H1 (cell line): Measurements from ENCODE around the gene ASIC2. TPM values are rescaled to one million over a fixed set of nuclear protein-coding genes. Genes with fewer than 3 reads are reported as not detected.
A peak's percentile ranks its signal among the peaks of the same experiment; 100 is the strongest.

Experiments used
- CTCF ChIA-PET: fragments of 300-600 bp; sonication (Branson Sonifier 250); formaldehyde crosslinking; loops from one replicate; lab custom pipeline; 2021; ENCODE audit not compliant: partially characterized antibody; lab: Charles Lee
- POLR2A ChIA-PET: fragments of 300-600 bp; sonication (Branson Sonifier 250); formaldehyde crosslinking; loops from one replicate; lab custom pipeline; 2021; ENCODE audit warnings: inconsistent platforms; ENCODE audit not compliant: partially characterized antibody; lab: Charles Lee
- DNase-seq, 2 experiments: peaks; one replicate each; pipeline versions ENCODE4 v3.0.0 to v3.0.0-alpha.2; 2010 to 2022; ENCODE audit warnings: low spot score in 2 of 2, low read depth in 1 of 2, mixed read lengths in 1 of 2
- FAIRE-seq: peaks from 2 replicates; lab custom pipeline; 2011; peaks lifted over from hg19 to GRCh38; lab: Jason Lieb, UNC
- H2AFZ ChIP-seq: 2 replicates; pipeline ENCODE4 v1.8.1; 2012; ENCODE audit warnings: low read length, inconsistent platforms
- H2AK5ac ChIP-seq: 2 replicates; pipeline ENCODE4 v1.6.1; 2013; ENCODE audit warnings: low read depth, low read length
- H2BK120ac ChIP-seq: replicated peaks from 2 replicates; pipeline ENCODE3; 2013; ENCODE audit warnings: low read depth, low read length, inconsistent platforms
- H2BK12ac ChIP-seq: 2 replicates; pipeline ENCODE4 v1.6.1; 2013; ENCODE audit warnings: low read depth, low read length
- H2BK15ac ChIP-seq: 2 replicates; pipeline ENCODE4 v1.6.1; 2013; ENCODE audit warnings: low read length
- H2BK20ac ChIP-seq: 2 replicates; pipeline ENCODE4 v1.6.1; 2013; ENCODE audit warnings: low read length
- H2BK5ac ChIP-seq: 2 replicates; pipeline ENCODE4 v1.6.1; 2013; ENCODE audit warnings: low read depth, low read length
- H3K14ac ChIP-seq: 2 replicates; pipeline ENCODE4 v1.6.1; 2013; ENCODE audit warnings: inconsistent platforms; ENCODE audit not compliant: insufficient read length
- H3K18ac ChIP-seq: 2 replicates; pipeline ENCODE4 v1.6.1; 2013; ENCODE audit warnings: low read length; ENCODE audit errors: extremely low read depth
- H3K23ac ChIP-seq: 2 replicates; pipeline ENCODE4 v1.6.1; 2013; ENCODE audit warnings: inconsistent platforms; ENCODE audit not compliant: insufficient read length
- H3K23me2 ChIP-seq: 2 replicates; pipeline ENCODE4 v1.6.1; 2013; ENCODE audit warnings: low read depth, low read length
- H3K27ac ChIP-seq: 2 replicates; pipeline ENCODE4 v1.6.1; 2011; ENCODE audit warnings: low read depth, low read length, inconsistent platforms
- H3K27me3 ChIP-seq, 4 experiments: replicated peaks in 1 of 4; 1 replicate in 1 of 4; 2 replicates in 3 of 4; pipeline versions ENCODE4 v1.6.1 to v1.8.1; 2011 to 2013; ENCODE audit warnings: low read length in 3 of 4, mild to moderate bottlenecking in 3 of 4, inconsistent platforms in 2 of 4, mixed read lengths in 2 of 4, moderate library complexity in 1 of 4; ENCODE audit not compliant: control insufficient read depth in 3 of 4, insufficient read depth in 3 of 4; ENCODE audit errors: extremely low read depth in 1 of 4
- H3K36me3 ChIP-seq, 4 experiments: 2 replicates each; pipeline versions ENCODE4 v1.6.1 to v1.8.1; 2011 to 2013; ENCODE audit warnings: mild to moderate bottlenecking in 4 of 4, low read length in 3 of 4, moderate library complexity in 2 of 4, control low read depth in 1 of 4, inconsistent platforms in 1 of 4; ENCODE audit not compliant: insufficient read depth in 4 of 4, control insufficient read depth in 2 of 4
- H3K4ac ChIP-seq: replicated peaks from 2 replicates; pipeline ENCODE3; 2013; ENCODE audit warnings: low read length, low read depth, mixed read lengths, inconsistent platforms; ENCODE audit not compliant: insufficient read length
- H3K4me1 ChIP-seq, 4 experiments: replicated peaks in 1 of 4; 1 replicate in 1 of 4; 2 replicates in 3 of 4; pipeline versions ENCODE4 v1.6.1 to v1.8.1; 2011 to 2013; ENCODE audit warnings: low read length in 3 of 4, inconsistent platforms in 2 of 4, mixed read lengths in 1 of 4; ENCODE audit not compliant: insufficient read depth in 4 of 4, control insufficient read depth in 3 of 4
- H3K4me2 ChIP-seq, 2 experiments: 2 replicates each; pipeline versions ENCODE4 v1.6.1 to v1.8.1; 2011 to 2013; ENCODE audit warnings: low read depth in 2 of 2, low read length in 2 of 2, control low read depth in 1 of 2, inconsistent platforms in 1 of 2, mild to moderate bottlenecking in 1 of 2; ENCODE audit not compliant: insufficient read depth in 1 of 2
- H3K4me3 ChIP-seq, 4 experiments: fragments of 200-600, 300-600 bp in 1 of 4; sonication (generic), shearing (Covaris generic), sonication (Bioruptor Twin) in 1 of 4; 2 replicates each; pipeline versions ENCODE4 v1.5.1 to v1.8.1; 2011 to 2016; ENCODE audit warnings: low read length in 4 of 4, low read depth in 3 of 4, control low read depth in 2 of 4, inconsistent platforms in 2 of 4, mild to moderate bottlenecking in 2 of 4, mixed read lengths in 1 of 4, moderate library complexity in 1 of 4; ENCODE audit not compliant: insufficient read depth in 2 of 4; ENCODE audit errors: extremely low read depth in 1 of 4
- H3K56ac ChIP-seq: replicated peaks from 2 replicates; pipeline ENCODE3; 2013; ENCODE audit warnings: low read depth, mild to moderate bottlenecking, mixed read lengths, low read length, inconsistent platforms; ENCODE audit not compliant: insufficient read length
- H3K79me1 ChIP-seq: 2 replicates; pipeline ENCODE4 v1.6.1; 2013; ENCODE audit warnings: low read depth, low read length, control low read depth
- H3K79me2 ChIP-seq, 2 experiments: 2 replicates each; pipeline versions ENCODE4 v1.6.1 to v1.8.1; 2012 to 2013; ENCODE audit warnings: low read length in 2 of 2, mild to moderate bottlenecking in 2 of 2, inconsistent platforms in 1 of 2; ENCODE audit not compliant: insufficient read depth in 2 of 2, control insufficient read depth in 1 of 2
- H3K9ac ChIP-seq, 4 experiments: replicated peaks in 1 of 4; 1 replicate in 1 of 4; 2 replicates in 3 of 4; pipeline versions ENCODE4 v1.6.1 to v1.8.1; 2011 to 2013; ENCODE audit warnings: low read depth in 3 of 4, low read length in 3 of 4, control low read depth in 2 of 4, mild to moderate bottlenecking in 2 of 4, moderate library complexity in 2 of 4, inconsistent platforms in 1 of 4; ENCODE audit errors: extremely low read depth in 1 of 4
- H3K9me3 ChIP-seq, 2 experiments: 2 replicates each; pipeline versions ENCODE4 v1.6.1 to v1.8.1; 2012 to 2013; ENCODE audit warnings: mild to moderate bottlenecking in 2 of 2, moderate library complexity in 2 of 2, control low read depth in 1 of 2, inconsistent platforms in 1 of 2, low read depth in 1 of 2, low read length in 1 of 2, mixed read lengths in 1 of 2; ENCODE audit not compliant: insufficient read depth in 2 of 2
- H4K20me1 ChIP-seq, 2 experiments: replicated peaks in 1 of 2; 2 replicates each; pipeline versions ENCODE3 to v1.8.1; 2011 to 2013; ENCODE audit warnings: inconsistent platforms in 2 of 2, low read length in 2 of 2, mild to moderate bottlenecking in 1 of 2; ENCODE audit not compliant: insufficient read depth in 2 of 2, control insufficient read depth in 1 of 2
- H4K5ac ChIP-seq: 2 replicates; pipeline ENCODE4 v1.6.1; 2013; ENCODE audit warnings: low read length, low read depth, mixed read lengths, inconsistent platforms; ENCODE audit not compliant: insufficient read length
- H4K8ac ChIP-seq: 2 replicates; pipeline ENCODE4 v1.8.0; 2013; ENCODE audit warnings: mild to moderate bottlenecking, moderate library complexity, low read length, inconsistent platforms; ENCODE audit not compliant: insufficient read depth; ENCODE audit errors: extremely low read depth
- H4K91ac ChIP-seq: replicated peaks from 2 replicates; pipeline ENCODE3; 2013; ENCODE audit warnings: low read length, mixed read lengths, inconsistent platforms; ENCODE audit not compliant: insufficient read length
- CBX5 ChIP-seq: fragments of 300-800, 300-1000 bp; sonication (generic); IDR thresholded peaks from 2 replicates; pipeline ENCODE4 v1.7.1; 2016; ENCODE audit warnings: antibody characterized with exemption, low read length, low read depth
- E2F6 ChIP-seq: IDR thresholded peaks from 2 replicates; pipeline ENCODE4 v1.6.1; 2012; ENCODE audit warnings: inconsistent platforms
- GTF2F1 ChIP-seq: IDR thresholded peaks from 2 replicates; pipeline ENCODE4 v1.6.1; 2012; ENCODE audit warnings: low read depth, low read length, improper control_type of control experiment, borderline replicate concordance
- HDAC6 ChIP-seq: IDR thresholded peaks from one replicate; pipeline ENCODE4 v1.7.1; 2012; ENCODE audit warnings: low read depth, mild to moderate bottlenecking, inconsistent platforms, low read length, moderate library complexity
- JUN ChIP-seq: IDR thresholded peaks from 2 replicates; pipeline ENCODE4 v1.6.1; 2011; ENCODE audit warnings: low read depth, mild to moderate bottlenecking, improper control_type of control experiment, low read length
- KDM1A ChIP-seq: fragments of 200-600, 300-600 bp; sonication (generic); IDR thresholded peaks from 2 replicates; pipeline ENCODE4 v1.7.1; 2016; ENCODE audit warnings: mild to moderate bottlenecking, low read length, borderline replicate concordance
- KDM4A ChIP-seq: IDR thresholded peaks from one replicate; pipeline ENCODE4 v1.7.1; 2012; ENCODE audit warnings: low read depth, mild to moderate bottlenecking, moderate library complexity, low read length, inconsistent platforms; ENCODE audit not compliant: severe bottlenecking
- MAFK ChIP-seq: IDR thresholded peaks from 2 replicates; pipeline ENCODE4 v1.6.1; 2012; ENCODE audit warnings: low read depth, mild to moderate bottlenecking, improper control_type of control experiment, low read length
- POLR2A ChIP-seq, 2 experiments: IDR thresholded peaks; 1 replicate in 1 of 2; 2 replicates in 1 of 2; pipeline ENCODE4 v1.6.1; 2011; ENCODE audit warnings: low read depth in 2 of 2, low read length in 2 of 2, mild to moderate bottlenecking in 2 of 2; ENCODE audit errors: control extremely low read depth in 1 of 2
- RXRA ChIP-seq: IDR thresholded peaks from 2 replicates; pipeline ENCODE4 v1.6.1; 2011; ENCODE audit warnings: low read depth, mild to moderate bottlenecking, low read length, moderate library complexity; ENCODE audit not compliant: insufficient read depth
- SP1 ChIP-seq: IDR thresholded peaks from 2 replicates; pipeline ENCODE4 v1.6.1; 2011; ENCODE audit warnings: low read depth, low read length
- TAF7 ChIP-seq: optimal IDR thresholded peaks from 2 replicates; pipeline ENCODE3; 2011; ENCODE audit warnings: low read depth, mild to moderate bottlenecking, inconsistent platforms, low read length, moderate library complexity, borderline replicate concordance
- ZNF274 ChIP-seq: IDR thresholded peaks from 2 replicates; pipeline ENCODE4 v1.7.0; 2012; ENCODE audit warnings: low read length, borderline replicate concordance; ENCODE audit errors: extremely low read depth
- WGBS, 2 experiments: shearing (Covaris generic) in 1 of 2; methylation state at CpG; one replicate each; pipeline versions ENCODE4 v1.1.6 to v1.1.7; 2013 to 2015; ENCODE audit warnings: low lambda C conversion rate in 2 of 2, mixed read lengths in 2 of 2, inconsistent platforms in 1 of 2, low coverage in 1 of 2, missing lambda C conversion rate in 1 of 2; ENCODE audit not compliant: insufficient replicate concordance in 2 of 2, insufficient coverage in 1 of 2, insufficient read length in 1 of 2; ENCODE audit errors: extremely low coverage in 1 of 2, missing lambda C conversion rate in 1 of 2; 5-methylcytosine and 5-hydroxymethylcytosine counted together
- polyA plus RNA-seq, 7 experiments: library from polyadenylated mRNA; depleted of rRNA in 3 of 7; stranded (reverse) in 5 of 7; unstranded in 2 of 7; fragments of >200 nt in 5 of 7; fragments of 200-250 nt in 2 of 7; gene quantifications; 1 replicate in 5 of 7; 2 replicates in 1 of 7; 4 replicates in 1 of 7; pipeline versions ENCODE4 v1.2.1 to v1.2.3, GENCODE V29; 2011 to 2013; ENCODE audit warnings: missing spikeins in 2 of 7, mixed read lengths in 2 of 7
- total RNA-seq: library from RNA; stranded (reverse); fragmentation: NEBNext Ultra II Directional; extraction: Animal tissue kit (Norgen Biotek cat#: 25700); gene quantifications from 2 replicates; pipeline ENCODE4 v1.2.1, GENCODE V29; 2021

ASIC2 gene
- total and polyA plus RNA-seq, 2 of the 8 experiments (the other 6 are each of a cell fraction or from before 2014, with no cell fraction given) = 0.86 to 1.2 TPM

GRCh38 chr17:33015716-33016346 is 277.3 kb downstream of the ASIC2 start:
- Histone ChIP-seq H3K18ac (no peak overlapping the region), H3K4me2 (no peak overlapping the region), H3K9ac (peak overlapping the region in 1 of 4 experiments; percentile 13; a peak in 2 of 7 replicates), H4K20me1 (no peaks in the 10 kb centered on the region), H2BK120ac (no peak overlapping the region), H3K56ac (no peak overlapping the region), H4K8ac (no peak overlapping the region), H3K27me3 (no peaks in the 10 kb centered on the region), H2AFZ (no peak overlapping the region), H3K14ac (no peak overlapping the region), H2BK5ac (no peak overlapping the region), H3K79me1 (no peaks in the 10 kb centered on the region; the same call in 1 of the 2 replicates), H3K4me3 (no peak overlapping the region), H3K79me2 (no peaks in the 10 kb centered on the region), H3K23ac (no peak overlapping the region), H3K27ac (no peak overlapping the region), H2AK5ac (no peak overlapping the region), H4K5ac (no peak overlapping the region), H3K4me1 (no peaks in the 10 kb centered on the region), H4K91ac (no peak overlapping the region), H3K4ac (no peak overlapping the region), H2BK15ac (no peak overlapping the region), H3K9me3 (no peaks in the 10 kb centered on the region), H3K36me3 (no peaks in the 10 kb centered on the region), H3K23me2 (peaks cover 5% of the 10 kb centered on the region; the same call in 1 of the 2 replicates), H2BK12ac (no peak overlapping the region), H2BK20ac (no peak overlapping the region)
- peak in 1 of 2 experiments; percentile 26 for DNase-seq
- ChIA-PET CTCF (interaction anchor here (0.6 to 1.4 kb wide), 4 partner anchors 17 to 329 kb away, joined by 3 to 4 read pairs (median 3); no protein-coding TSS in a partner anchor), POLR2A (no interaction called here)
- WGBS, 2 experiments = 90% methylated on average over 9 of the region's 9 CpGs; no CpG with 5 or more reads in 1 of the 2 experiments
- no peak for FAIRE-seq
- TF ChIP-seq JUN (no peak), RXRA (no peak), GTF2F1 (no peak), POLR2A (IDR thresholded peaks at IDR 0.05; ENCODE audit: control extremely low read depth in 1 of 2, low read depth in 2 of 2, low read length in 2 of 2) (no peak), CBX5 (no peak), MAFK (no peak), KDM4A (no peak), ZNF274 (no peak), TAF7 (no peak), E2F6 (no peak), SP1 (no peak), KDM1A (no peak), HDAC6 (no peak)
